ENCODE data around the gene CGNL1. TPM values are rescaled to one million over a fixed set of nuclear protein-coding genes. Genes with fewer than 3 reads are reported as not detected.

CGNL1 gene
- total and polyA plus RNA-seq, 7 donors = 0.69 to 7.2 (median 2.4) TPM

- intact Hi-C loops (cut with DNase I) = no loop called here
- H3K4me3 ChIP-seq = no peak overlapping the region
- peaks cover 0 to 16% (median 8%) of the 10 kb centered on the region in 4 donors for H3K4me1 ChIP-seq
- TF ChIP-seq, protein P1, sequence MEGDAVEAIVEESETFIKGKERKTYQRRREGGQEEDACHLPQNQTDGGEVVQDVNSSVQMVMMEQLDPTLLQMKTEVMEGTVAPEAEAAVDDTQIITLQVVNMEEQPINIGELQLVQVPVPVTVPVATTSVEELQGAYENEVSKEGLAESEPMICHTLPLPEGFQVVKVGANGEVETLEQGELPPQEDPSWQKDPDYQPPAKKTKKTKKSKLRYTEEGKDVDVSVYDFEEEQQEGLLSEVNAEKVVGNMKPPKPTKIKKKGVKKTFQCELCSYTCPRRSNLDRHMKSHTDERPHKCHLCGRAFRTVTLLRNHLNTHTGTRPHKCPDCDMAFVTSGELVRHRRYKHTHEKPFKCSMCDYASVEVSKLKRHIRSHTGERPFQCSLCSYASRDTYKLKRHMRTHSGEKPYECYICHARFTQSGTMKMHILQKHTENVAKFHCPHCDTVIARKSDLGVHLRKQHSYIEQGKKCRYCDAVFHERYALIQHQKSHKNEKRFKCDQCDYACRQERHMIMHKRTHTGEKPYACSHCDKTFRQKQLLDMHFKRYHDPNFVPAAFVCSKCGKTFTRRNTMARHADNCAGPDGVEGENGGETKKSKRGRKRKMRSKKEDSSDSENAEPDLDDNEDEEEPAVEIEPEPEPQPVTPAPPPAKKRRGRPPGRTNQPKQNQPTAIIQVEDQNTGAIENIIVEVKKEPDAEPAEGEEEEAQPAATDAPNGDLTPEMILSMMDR (IDR thresholded peaks at IDR 0.05) = no peak
- TF ChIP-seq POLR2AphosphoS5 (IDR thresholded peaks at IDR 0.05) (peak in 2 of 4 donors; percentile 28 to 51), POLR2A (IDR thresholded peaks at IDR 0.05) (no peak), EP300 (IDR thresholded peaks at IDR 0.05) (no peak)
- DNase-seq = no peak
- H3K27me3 ChIP-seq = no peaks in the 10 kb centered on the region
- no peak overlapping the region for H3K27ac ChIP-seq
- H3K36me3 ChIP-seq = no peaks in the 10 kb centered on the region
- H3K9me3 ChIP-seq = no peaks in the 10 kb centered on the region
- 61 to 79% methylated on average over 9 of the region's 9 CpGs for WGBS, 2 donors
Measured at GRCh38 chr15:57503911-57504598, 127.8 kb downstream of the CGNL1 start.

GRCh38 chr15:57504599-57504940, 128.3 kb downstream of the CGNL1 start:
- Histone ChIP-seq H3K4me1 (peaks cover 0 to 16% (median 8%) of the 10 kb centered on the region in 4 donors), H3K4me3 (no peak overlapping the region), H3K9me3 (no peaks in the 10 kb centered on the region), H3K36me3 (no peaks in the 10 kb centered on the region), H3K27me3 (no peaks in the 10 kb centered on the region), H3K27ac (no peak overlapping the region)
- intact Hi-C loops (cut with DNase I) = no loop called here
- no peak for TF ChIP-seq EP300 (IDR thresholded peaks at IDR 0.05)
- TF ChIP-seq, protein P1 (IDR thresholded peaks at IDR 0.05) = no peak
- TF ChIP-seq POLR2AphosphoS5 (IDR thresholded peaks at IDR 0.05) = no peak
- no peak for TF ChIP-seq POLR2A (IDR thresholded peaks at IDR 0.05)
- no peak for DNase-seq
- WGBS, 2 donors = 46 to 82% methylated on average over 1 of the region's 1 CpG

DNA sequence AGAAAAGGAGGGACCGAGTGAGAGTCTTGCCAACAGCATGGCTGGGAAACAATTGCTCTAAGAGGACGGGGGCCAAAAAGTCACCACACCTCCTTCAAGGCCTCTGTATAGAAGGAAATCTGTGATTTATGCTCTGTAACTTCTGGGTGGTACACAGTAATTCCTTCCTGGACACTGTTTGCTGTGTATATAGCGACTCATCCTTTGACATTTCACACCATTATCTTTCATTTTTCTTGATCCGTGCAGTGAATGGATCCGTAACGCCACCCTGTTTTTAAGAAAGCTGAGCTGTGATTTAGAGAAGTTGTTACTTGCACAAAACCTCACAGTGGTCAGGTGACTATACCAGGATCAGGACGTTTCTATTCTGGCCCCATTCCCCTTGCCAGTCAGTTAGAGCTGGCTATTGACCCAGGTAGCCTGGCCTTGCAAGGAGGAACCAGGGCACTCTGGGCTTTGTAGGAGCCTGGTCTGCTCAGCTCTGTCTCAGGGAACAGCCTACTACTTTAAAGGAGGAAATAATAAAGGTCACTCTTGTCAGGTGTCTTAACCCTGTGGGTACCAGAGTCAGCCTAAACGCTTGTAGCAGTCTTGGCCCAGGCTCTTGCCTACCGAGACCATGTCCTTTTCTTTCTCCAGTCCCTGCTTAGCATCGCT, 128.9 kb downstream of the CGNL1 start:
- no peak for DNase-seq
- Histone ChIP-seq H3K27ac (no peak overlapping the region), H3K4me1 (peaks cover 0 to 16% (median 8%) of the 10 kb centered on the region in 4 donors), H3K27me3 (no peaks in the 10 kb centered on the region), H3K36me3 (no peaks in the 10 kb centered on the region), H3K9me3 (no peaks in the 10 kb centered on the region), H3K4me3 (no peak overlapping the region)
- WGBS, 2 donors = 47 to 72% methylated on average over 10 of the region's 10 CpGs
- intact Hi-C loops (cut with DNase I) = no loop called here
- TF ChIP-seq EP300 (IDR thresholded peaks at IDR 0.05) = no peak
- TF ChIP-seq, protein P1 (IDR thresholded peaks at IDR 0.05) = no peak
- TF ChIP-seq POLR2A (IDR thresholded peaks at IDR 0.05) = no peak
- TF ChIP-seq POLR2AphosphoS5 (IDR thresholded peaks at IDR 0.05) = no peak

DNA sequence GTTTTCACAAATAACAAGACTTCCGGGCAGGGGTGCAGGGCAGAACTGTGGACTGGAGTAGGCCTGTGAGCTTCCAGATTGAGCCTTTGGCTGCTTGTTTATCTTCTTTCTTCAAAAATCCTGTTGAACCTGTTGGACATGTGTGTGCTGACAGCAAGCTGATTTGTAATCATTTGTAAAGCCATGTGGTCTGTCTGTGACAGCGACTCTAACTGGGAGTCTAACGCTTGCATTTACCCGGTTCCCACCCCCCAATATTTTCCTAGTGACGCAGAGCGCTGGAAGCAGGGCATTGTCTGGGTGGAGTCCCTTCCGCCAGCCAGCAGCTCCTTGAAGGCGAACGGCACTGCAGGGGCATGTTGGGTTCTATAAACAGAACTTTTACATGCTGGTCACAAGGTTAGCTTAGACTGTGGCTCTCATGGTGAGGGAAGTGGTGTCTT, 129.7 kb downstream of the CGNL1 start:
- no peak for TF ChIP-seq POLR2A (IDR thresholded peaks at IDR 0.05)
- TF ChIP-seq EP300 (IDR thresholded peaks at IDR 0.05) = no peak
- TF ChIP-seq, protein P1 (IDR thresholded peaks at IDR 0.05) = no peak
- TF ChIP-seq POLR2AphosphoS5 (IDR thresholded peaks at IDR 0.05) = no peak
- Histone ChIP-seq H3K4me3 (no peak overlapping the region), H3K9me3 (no peaks in the 10 kb centered on the region), H3K36me3 (no peaks in the 10 kb centered on the region), H3K4me1 (peaks cover 0 to 16% (median 8%) of the 10 kb centered on the region in 4 donors), H3K27ac (peak overlapping the region in 1 of 4 donors; percentile 17), H3K27me3 (no peaks in the 10 kb centered on the region)
- WGBS, 2 donors = 13 to 63% methylated on average over 9 of the region's 9 CpGs
- no peak for DNase-seq
- intact Hi-C loops (cut with DNase I) = no loop called here
